DLD1 (cell line): Measurements from ENCODE around the gene SH3TC2.

Source experiments
- in situ Hi-C: cut with HindIII; loops from 2 replicates; pipeline ENCODE4 v1.10.0; 2017; ENCODE audit warnings: low sequenced_read_pairs

Gene SH3TC2

GRCh38 chr5:148957591-148958202 lies 105.2 kb downstream of the SH3TC2 start:
- in situ Hi-C loops: no loop called here

GRCh38 chr5:148956477-148957385 lies 106.1 kb downstream of the SH3TC2 start:
- in situ Hi-C loops: no loop called here
